Karpas-422 (cell line): ENCODE measurements around the gene SEC62. TPM values are rescaled to one million over a fixed set of nuclear protein-coding genes. Genes with fewer than 3 reads are reported as not detected.

Source experiments
- DNase-seq: peaks from one replicate; pipeline ENCODE4 v3.0.0-alpha.2; 2015
- H2AFZ ChIP-seq: fragments of 200-600 bp; sonication (generic); 2 replicates; pipeline ENCODE4 v1.6.1; 2014; ENCODE audit warnings: antibody characterized with exemption, low read length, mixed read lengths
- H3K27ac ChIP-seq: fragments of 200-600 bp; sonication (generic); 2 replicates; pipeline ENCODE4 v1.5.1; 2014; ENCODE audit warnings: mild to moderate bottlenecking, low read length, moderate library complexity
- H3K27me3 ChIP-seq: fragments of 200-600 bp; sonication (generic); 2 replicates; pipeline ENCODE4 v1.6.1; 2014; ENCODE audit warnings: low read length, mixed read lengths
- H3K36me3 ChIP-seq: fragments of 200-600 bp; sonication (generic); 2 replicates; pipeline ENCODE4 v1.6.1; 2014; ENCODE audit warnings: low read length, mixed read lengths; ENCODE audit not compliant: insufficient read depth
- H3K4me1 ChIP-seq: fragments of 200-600 bp; sonication (generic); 2 replicates; pipeline ENCODE4 v1.6.1; 2014; ENCODE audit warnings: mild to moderate bottlenecking, low read length, mixed read lengths
- H3K4me2 ChIP-seq: fragments of 200-600 bp; sonication (generic); 2 replicates; pipeline ENCODE4 v1.6.1; 2014; ENCODE audit warnings: low read length, low read depth, mild to moderate bottlenecking; ENCODE audit not compliant: poor library complexity, severe bottlenecking
- H3K4me3 ChIP-seq: fragments of 200-600 bp; sonication (generic); 2 replicates; pipeline ENCODE4 v1.5.1; 2014; ENCODE audit warnings: mild to moderate bottlenecking, antibody characterized with exemption, low read length, mixed read lengths
- H3K79me2 ChIP-seq: fragments of 200-600 bp; sonication (generic); 2 replicates; pipeline ENCODE4 v1.6.1; 2014; ENCODE audit warnings: mild to moderate bottlenecking, low read length, mixed read lengths
- H3K9ac ChIP-seq: fragments of 200-600 bp; sonication (generic); 2 replicates; pipeline ENCODE4 v1.6.0; 2014; ENCODE audit warnings: low read length
- H3K9me2 ChIP-seq: fragments of 200-600 bp; sonication (generic), shearing (Covaris generic); replicated peaks from 2 replicates; pipeline ENCODE4 v1.6.0; 2014; ENCODE audit warnings: mild to moderate bottlenecking, low read length, moderate library complexity; ENCODE audit not compliant: insufficient read depth
- H3K9me3 ChIP-seq: fragments of 300-700, 200-600 bp; sonication (generic); 2 replicates; pipeline ENCODE4 v1.6.1; 2014; ENCODE audit warnings: low read length, mixed read lengths
- H4K20me1 ChIP-seq: fragments of 200-600 bp; sonication (generic); 2 replicates; pipeline ENCODE4 v1.6.1; 2014; ENCODE audit warnings: mild to moderate bottlenecking, antibody characterized with exemption, low read length, low read depth; ENCODE audit not compliant: insufficient read depth
- total RNA-seq: library from RNA; depleted of rRNA; stranded (reverse); fragments of >200 nt; shearing (Covaris generic); gene quantifications from 2 replicates; pipeline ENCODE4 v1.2.3, GENCODE V29; 2014; ENCODE audit warnings: low replicate concordance

The SEC62 gene
- total RNA-seq, 1 experiment from 2014 or later: 36.9 TPM

- Histone ChIP-seq H3K9me3 (no peaks in the 10 kb centered on the region), H3K4me2 (peak overlapping the region; percentile 50), H3K27me3 (no peaks in the 10 kb centered on the region), H2AFZ (no peak overlapping the region), H4K20me1 (no peaks in the 10 kb centered on the region), H3K9ac (no peak overlapping the region), H3K4me1 (peaks cover 40% of the 10 kb centered on the region), H3K79me2 (no peaks in the 10 kb centered on the region), H3K36me3 (no peaks in the 10 kb centered on the region), H3K27ac (peak overlapping the region; percentile 80), H3K9me2 (no peaks in the 10 kb centered on the region), H3K4me3 (no peak overlapping the region)
- no peak for DNase-seq
Measured at GRCh38 chr3:169955406-169955805, 11.2 kb upstream of the SEC62 start.

GRCh38 chr3:169964176-169964575 lies 2.4 kb upstream of the SEC62 start:
- Histone ChIP-seq H3K9me2 (no peaks in the 10 kb centered on the region), H3K4me3 (no peak overlapping the region), H3K9me3 (no peaks in the 10 kb centered on the region), H3K9ac (no peak overlapping the region), H3K27ac (peak overlapping the region; percentile 77; the same call in 1 of the 2 replicates), H3K27me3 (no peaks in the 10 kb centered on the region), H3K4me1 (peaks cover 65% of the 10 kb centered on the region), H3K79me2 (peaks cover 32% of the 10 kb centered on the region), H4K20me1 (peaks cover 9% of the 10 kb centered on the region; the same call in 1 of the 2 replicates), H2AFZ (no peak overlapping the region), H3K4me2 (no peak overlapping the region), H3K36me3 (no peaks in the 10 kb centered on the region)
- DNase-seq: no peak

DNA sequence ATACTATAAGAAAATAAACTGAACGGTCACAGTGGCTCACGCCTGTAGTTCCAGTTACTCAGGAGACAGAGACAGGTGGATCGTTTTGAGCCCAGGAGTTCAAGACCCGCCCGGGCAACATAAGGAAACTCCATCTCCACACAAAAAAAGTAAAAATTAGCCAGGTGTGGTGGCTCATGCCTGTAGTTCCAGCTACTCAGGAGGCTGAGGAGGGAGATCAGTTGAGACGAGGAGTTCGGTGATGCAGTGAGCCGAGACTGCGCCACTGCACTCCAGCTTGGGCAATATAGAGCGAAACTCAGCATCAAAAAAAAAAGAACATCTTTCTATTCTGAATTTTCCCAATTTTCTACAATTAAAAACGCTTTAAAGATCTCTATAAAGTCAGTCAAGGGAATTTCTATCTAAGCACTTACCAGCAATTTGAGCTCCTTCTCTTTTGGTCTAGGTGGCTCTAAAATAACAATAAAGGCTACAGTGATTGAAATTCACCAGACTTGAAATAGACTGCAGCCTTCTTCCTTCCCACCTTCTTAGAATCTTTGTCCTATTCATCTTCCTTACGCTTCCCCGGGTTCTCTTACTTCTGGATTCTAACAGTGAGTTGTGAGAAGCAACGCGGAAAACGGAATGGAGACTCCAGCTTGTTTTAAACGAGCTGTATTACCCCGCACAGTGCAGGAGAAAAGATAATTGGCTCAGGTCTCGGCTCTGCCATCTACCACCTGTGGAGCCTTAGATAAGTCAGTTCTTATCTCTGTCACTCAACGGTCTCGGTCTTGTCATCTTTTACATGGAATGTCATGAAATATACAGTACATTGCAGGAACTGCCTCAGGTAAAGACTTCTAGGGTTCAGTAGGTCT lies 812 bp upstream of the SEC62 start:
- peaks cover 14% of the 10 kb centered on the region; the same call in 1 of the 2 replicates for H3K36me3 ChIP-seq
- no peaks in the 10 kb centered on the region for H3K9me3 ChIP-seq
- DNase-seq: peak; percentile 64
- peak overlapping the region; percentile 89 for H3K4me3 ChIP-seq
- no peaks in the 10 kb centered on the region for H3K9me2 ChIP-seq
- peaks cover 68% of the 10 kb centered on the region for H3K4me1 ChIP-seq
- peak overlapping the region; percentile 89 for H3K27ac ChIP-seq
- H3K27me3 ChIP-seq: no peaks in the 10 kb centered on the region
- peak overlapping the region; percentile 75 for H3K9ac ChIP-seq
- peak overlapping the region; percentile 4; the same call in 1 of the 2 replicates for H2AFZ ChIP-seq
- peaks cover 14% of the 10 kb centered on the region; the same call in 1 of the 2 replicates for H4K20me1 ChIP-seq
- H3K4me2 ChIP-seq: peak overlapping the region; percentile 97
- H3K79me2 ChIP-seq: peaks cover 48% of the 10 kb centered on the region

DNA sequence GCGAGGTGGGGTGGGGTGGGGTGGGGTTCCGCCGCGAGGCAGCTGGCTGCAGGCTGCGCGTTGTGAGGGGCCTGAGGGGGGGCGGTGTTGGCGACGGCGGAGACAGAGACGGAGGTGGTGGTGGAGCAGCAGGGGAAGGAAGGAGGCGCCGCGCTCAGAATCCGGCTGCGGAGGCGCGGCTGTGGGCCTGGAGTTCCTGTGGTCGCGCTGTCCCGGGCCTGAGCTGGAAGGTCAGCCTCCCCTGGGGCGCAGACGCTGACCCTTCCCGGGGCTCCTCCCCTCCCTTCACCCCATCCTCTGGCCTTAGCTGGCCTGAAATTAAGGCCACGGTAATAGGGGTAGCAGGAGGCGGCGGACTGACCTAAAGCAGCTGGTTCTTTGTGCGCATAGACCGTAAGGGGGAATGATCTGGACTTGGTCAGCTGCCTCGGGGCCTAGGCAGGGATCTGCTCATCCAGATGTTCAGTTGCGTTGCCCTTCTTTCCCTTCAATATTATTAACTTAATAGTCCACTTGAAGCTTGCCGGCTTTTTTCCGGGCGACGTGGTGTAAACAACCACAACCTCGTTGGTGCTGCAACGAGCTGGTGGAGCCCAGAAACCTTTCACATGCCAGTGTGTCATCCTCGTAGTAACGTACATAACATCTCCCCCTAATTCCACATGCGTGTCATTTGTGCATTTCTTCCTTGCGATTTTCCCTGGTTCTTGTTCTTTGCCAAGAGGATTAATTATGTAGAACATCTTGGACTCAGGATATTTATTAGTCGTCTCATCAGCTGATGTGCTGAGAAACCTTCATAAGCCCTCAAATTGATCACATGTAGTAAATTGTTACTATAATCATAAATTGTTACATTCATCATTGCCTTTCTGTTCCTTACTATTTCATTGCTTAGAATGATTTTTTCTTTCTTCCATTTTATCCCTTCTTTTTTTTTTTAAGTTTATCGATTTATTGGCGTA lies 626 bp downstream of the SEC62 start:
- Histone ChIP-seq H3K9me2 (no peaks in the 10 kb centered on the region), H3K4me3 (peak overlapping the region; percentile 89), H4K20me1 (peaks cover 14% of the 10 kb centered on the region; the same call in 1 of the 2 replicates), H3K79me2 (peaks cover 62% of the 10 kb centered on the region), H3K4me2 (peak overlapping the region; percentile 97), H3K27me3 (no peaks in the 10 kb centered on the region), H3K9me3 (no peaks in the 10 kb centered on the region), H3K27ac (peak overlapping the region; percentile 89), H3K4me1 (peaks cover 81% of the 10 kb centered on the region), H3K36me3 (peaks cover 22% of the 10 kb centered on the region; the same call in 1 of the 2 replicates), H3K9ac (peak overlapping the region; percentile 75), H2AFZ (no peak overlapping the region)
- DNase-seq: peak; percentile 66

- peak overlapping the region; percentile 89 for H3K4me3 ChIP-seq
- H3K9me2 ChIP-seq: no peaks in the 10 kb centered on the region
- peaks cover 76% of the 10 kb centered on the region for H3K4me1 ChIP-seq
- peak overlapping the region; percentile 75 for H3K9ac ChIP-seq
- H2AFZ ChIP-seq: no peak overlapping the region
- H3K9me3 ChIP-seq: no peaks in the 10 kb centered on the region
- H3K27ac ChIP-seq: peak overlapping the region; percentile 89
- peak overlapping the region; percentile 97 for H3K4me2 ChIP-seq
- DNase-seq: no peak
- H3K36me3 ChIP-seq: peaks cover 22% of the 10 kb centered on the region; the same call in 1 of the 2 replicates
- H3K79me2 ChIP-seq: peaks cover 73% of the 10 kb centered on the region
- H4K20me1 ChIP-seq: peaks cover 14% of the 10 kb centered on the region; the same call in 1 of the 2 replicates
- no peaks in the 10 kb centered on the region for H3K27me3 ChIP-seq
Measured at GRCh38 chr3:169968224-169968885, 1.7 kb downstream of the SEC62 start.

GRCh38 chr3:169969174-169970095 lies 2.8 kb downstream of the SEC62 start:
- H3K9me2 ChIP-seq: no peaks in the 10 kb centered on the region
- H3K4me1 ChIP-seq: peaks cover 75% of the 10 kb centered on the region
- no peaks in the 10 kb centered on the region for H3K27me3 ChIP-seq
- H4K20me1 ChIP-seq: peaks cover 21% of the 10 kb centered on the region; the same call in 1 of the 2 replicates
- peak overlapping the region; percentile 89 for H3K4me3 ChIP-seq
- H3K9ac ChIP-seq: peak overlapping the region; percentile 75
- peak overlapping the region; percentile 89 for H3K27ac ChIP-seq
- H3K36me3 ChIP-seq: peaks cover 32% of the 10 kb centered on the region; the same call in 1 of the 2 replicates
- peak overlapping the region; percentile 97 for H3K4me2 ChIP-seq
- H3K9me3 ChIP-seq: no peaks in the 10 kb centered on the region
- H2AFZ ChIP-seq: no peak overlapping the region
- DNase-seq: no peak
- peaks cover 84% of the 10 kb centered on the region for H3K79me2 ChIP-seq

GRCh38 chr3:169970847-169971246 lies 4.2 kb downstream of the SEC62 start:
- Histone ChIP-seq H3K4me1 (peaks cover 64% of the 10 kb centered on the region), H3K9me3 (no peaks in the 10 kb centered on the region), H3K27ac (no peak overlapping the region), H3K36me3 (peaks cover 42% of the 10 kb centered on the region; the same call in 1 of the 2 replicates), H3K4me3 (no peak overlapping the region), H4K20me1 (peaks cover 21% of the 10 kb centered on the region; the same call in 1 of the 2 replicates), H2AFZ (no peak overlapping the region), H3K4me2 (no peak overlapping the region), H3K79me2 (peaks cover 98% of the 10 kb centered on the region), H3K27me3 (no peaks in the 10 kb centered on the region), H3K9ac (no peak overlapping the region), H3K9me2 (no peaks in the 10 kb centered on the region)
- no peak for DNase-seq
